ENCODE results near the gene SHROOM4.

- TF ChIP-seq CTCF (IDR thresholded peaks at IDR 0.05; ENCODE audit: borderline replicate concordance, extremely low read depth, low read length, poor library complexity, severe bottlenecking) = peak; percentile 58
- TF ChIP-seq EZH2 (IDR thresholded peaks at IDR 0.05; ENCODE audit: borderline replicate concordance, low read depth, low read length, severe bottlenecking) = no peak
Observed at GRCh38 chrX:50691820-50692219, 122.2 kb downstream of the SHROOM4 start.

Data from DND-41 (cell line).